GM18505 (cell line): ENCODE results near the gene SETX.

ENCODE experiments used
- ATAC-seq: cut with Tn5 transposase; IDR thresholded peaks from one replicate; pipeline ENCODE4 v1.9.1; 2021; ENCODE audit not compliant: unreplicated experiment
- POLR2A ChIP-seq: IDR thresholded peaks from 4 replicates; pipeline ENCODE4 v1.6.1; 2011; ENCODE audit warnings: borderline replicate concordance; ENCODE audit not compliant: insufficient read depth, insufficient read length; ENCODE audit errors: extremely low read depth

The SETX gene

DNA sequence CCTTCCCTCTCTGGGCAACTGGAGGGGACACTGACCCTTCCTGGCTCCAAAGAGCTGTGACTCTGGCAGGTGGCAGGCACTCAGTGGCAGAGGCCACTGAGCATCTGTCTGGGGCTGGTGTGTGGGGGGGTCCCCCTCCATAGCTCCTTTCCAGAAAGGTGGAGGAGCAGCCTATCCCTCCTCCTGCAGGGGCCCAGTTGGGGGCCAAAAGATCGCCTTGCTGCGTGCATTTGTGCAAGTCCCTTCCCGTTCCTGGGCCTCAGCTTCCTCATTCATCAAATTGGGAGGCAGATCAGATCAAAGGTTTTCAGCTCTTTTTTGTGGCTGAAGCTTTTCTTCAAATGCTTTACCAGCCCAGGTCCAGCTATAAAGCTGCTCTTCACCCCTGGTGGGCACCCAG lies 115.3 kb downstream of the SETX start:
- ATAC-seq, result no peak

DNA sequence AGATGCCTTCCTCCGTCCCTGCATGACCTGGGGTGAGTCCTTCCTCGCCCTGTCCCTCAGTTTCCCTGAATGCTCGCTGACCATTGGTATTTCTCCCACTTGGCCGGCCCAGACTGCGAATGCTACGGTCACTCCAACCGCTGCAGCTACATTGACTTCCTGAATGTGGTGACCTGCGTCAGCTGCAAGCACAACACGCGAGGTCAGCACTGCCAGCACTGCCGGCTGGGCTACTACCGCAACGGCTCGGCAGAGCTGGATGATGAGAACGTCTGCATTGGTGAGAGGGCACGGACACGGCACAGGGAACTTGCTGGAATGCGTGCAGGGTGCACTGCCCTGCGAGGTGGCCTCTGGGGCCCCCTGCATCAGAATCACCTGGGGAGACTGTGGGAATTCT lies 115.8 kb downstream of the SETX start:
- TF ChIP-seq POLR2A, result no peak
- no peak for ATAC-seq

More for the DNA sequence above, 115.3 kb downstream of the SETX start:
- no peak for TF ChIP-seq POLR2A

- ATAC-seq, result no peak
- TF ChIP-seq POLR2A, result no peak
Measured at GRCh38 chr9:132238026-132238972, 116.5 kb downstream of the SETX start.

DNA sequence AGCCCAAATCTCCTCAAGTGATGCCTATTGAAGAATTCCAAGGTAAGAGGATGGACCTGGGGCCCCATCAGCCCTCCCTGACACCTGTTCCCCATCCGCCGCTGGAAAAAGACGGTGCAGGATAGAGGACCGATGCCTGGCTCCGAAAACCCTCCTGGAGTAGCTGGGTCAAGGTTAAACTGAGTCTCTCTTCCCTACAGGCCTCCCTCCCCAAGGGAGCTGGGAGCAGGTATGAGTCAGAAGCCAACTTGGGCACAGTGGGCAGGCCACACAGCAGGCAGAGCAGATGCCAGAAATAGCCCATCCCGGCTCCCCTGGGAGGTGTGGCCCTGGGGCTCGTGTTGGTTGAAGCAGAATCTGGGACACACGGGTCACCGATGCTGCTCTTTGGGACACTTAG lies 117.3 kb downstream of the SETX start:
- no peak for TF ChIP-seq POLR2A
- ATAC-seq, result no peak

DNA sequence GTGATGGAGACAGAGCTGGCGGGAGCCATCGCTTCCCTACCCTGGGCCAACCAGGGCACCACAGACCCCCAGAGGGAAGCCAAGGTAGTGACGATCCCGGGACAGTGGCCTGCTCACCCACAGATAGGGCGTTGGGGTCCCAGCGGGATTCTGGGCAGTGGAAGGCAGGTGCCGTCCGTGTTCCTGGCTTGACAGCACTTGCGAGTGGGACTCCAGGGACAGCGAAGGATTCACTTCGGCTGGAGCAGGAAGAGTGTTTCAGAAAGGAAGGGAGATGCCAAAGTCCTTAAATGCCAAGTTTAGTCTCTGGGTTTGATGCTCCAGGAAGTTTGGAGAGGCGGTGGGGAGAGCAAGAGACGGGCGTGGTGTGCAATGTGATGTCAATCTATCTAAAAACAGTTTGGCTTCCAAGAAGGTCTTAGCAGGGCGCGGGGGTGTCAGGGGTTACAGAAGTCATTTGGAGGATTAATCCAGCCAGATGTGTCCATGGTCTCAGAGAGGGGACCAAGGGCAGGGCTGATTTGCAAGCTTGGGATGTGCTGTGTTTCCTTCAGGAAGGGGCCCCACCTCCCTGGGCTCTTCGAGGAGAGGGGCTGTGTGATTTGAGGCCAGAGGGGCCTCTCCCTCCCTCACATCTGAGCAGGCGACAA lies 118.0 kb downstream of the SETX start:
- no peak for ATAC-seq
- no peak for TF ChIP-seq POLR2A

- no peak for ATAC-seq
- TF ChIP-seq POLR2A, result no peak
Measured at GRCh38 chr9:132235894-132236661, 118.7 kb downstream of the SETX start.

DNA sequence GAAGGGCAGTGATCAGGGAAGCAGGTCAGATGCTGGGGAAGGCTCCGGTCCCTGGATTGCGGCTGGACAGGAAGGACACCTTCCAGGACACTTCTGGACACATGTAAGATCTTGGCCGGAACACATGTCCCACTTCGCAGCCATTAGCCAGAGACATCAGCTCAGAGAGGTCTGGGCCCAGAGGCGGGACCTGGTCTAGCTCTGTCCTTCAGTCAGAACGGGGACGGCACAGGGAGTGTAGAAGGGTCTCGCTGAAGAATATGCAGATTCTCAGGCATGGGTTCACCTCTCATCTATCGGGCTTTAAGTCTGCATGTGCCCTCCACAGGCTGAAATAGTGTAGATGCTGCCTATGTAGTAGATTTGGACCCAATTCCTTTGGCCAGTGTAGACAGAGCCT lies 119.7 kb downstream of the SETX start:
- TF ChIP-seq POLR2A, result no peak

DNA sequence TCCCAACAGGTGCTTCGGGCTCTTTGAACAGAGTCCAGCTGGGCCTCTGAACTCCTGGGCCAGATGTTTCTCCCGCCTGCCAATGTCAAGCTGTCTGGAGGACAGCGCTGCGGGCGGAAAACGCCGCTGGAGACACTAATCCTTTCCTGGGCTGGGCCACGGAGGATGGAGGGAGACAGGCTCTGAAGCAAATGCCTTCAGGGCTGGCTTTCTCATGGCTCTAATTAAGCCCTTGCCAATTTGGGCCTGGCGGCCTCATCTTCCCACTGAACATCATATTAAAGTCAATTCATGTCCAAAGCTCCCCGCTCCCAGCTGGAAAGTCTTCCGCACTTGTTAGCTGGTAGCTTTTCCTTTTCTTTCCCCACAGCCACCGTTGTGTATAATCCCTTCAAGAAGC lies 120.3 kb downstream of the SETX start:
- no peak for TF ChIP-seq POLR2A
- no peak for ATAC-seq

More for the DNA sequence above, 119.7 kb downstream of the SETX start:
- ATAC-seq, result no peak

GRCh38 chr9:132233138-132233537 lies 121.6 kb downstream of the SETX start:
- TF ChIP-seq POLR2A, result no peak
- ATAC-seq, result no peak

GRCh38 chr9:132232522-132232921 lies 122.3 kb downstream of the SETX start:
- no peak for TF ChIP-seq POLR2A
- no peak for ATAC-seq

DNA sequence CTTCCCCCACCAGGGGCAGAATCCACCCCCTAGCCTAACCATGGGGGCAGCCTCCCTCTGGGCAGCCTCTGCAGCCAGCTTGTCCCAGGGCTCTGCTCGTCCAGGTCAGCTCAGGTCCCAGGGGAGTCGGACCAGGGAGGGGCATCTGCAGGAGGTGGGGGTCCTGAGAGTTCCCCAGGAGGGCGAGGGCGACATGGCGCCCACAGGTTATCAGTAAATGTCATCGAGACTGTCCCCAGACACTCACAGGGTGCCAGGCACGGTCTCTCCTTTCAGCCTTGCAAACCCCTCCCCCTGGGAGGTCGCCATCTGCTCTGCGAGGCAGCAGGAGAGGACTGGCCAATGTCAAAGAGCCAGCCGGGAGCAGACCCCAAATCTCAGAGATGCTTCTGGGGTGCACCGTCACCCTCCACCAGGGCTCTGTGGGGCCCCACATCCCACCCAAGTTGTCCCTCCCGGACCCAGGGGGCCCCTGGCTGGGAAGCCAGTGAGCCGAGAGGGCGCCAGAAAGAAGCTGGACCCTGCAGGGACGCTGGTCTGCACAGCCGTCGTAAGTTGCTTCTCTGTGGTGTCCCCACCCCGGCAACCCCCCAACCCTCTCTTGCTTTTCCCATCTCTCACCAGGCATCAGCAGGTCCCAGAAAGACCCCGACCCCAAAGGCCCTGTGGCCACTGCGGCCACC lies 123.6 kb downstream of the SETX start:
- no peak for ATAC-seq
- no peak for TF ChIP-seq POLR2A

DNA sequence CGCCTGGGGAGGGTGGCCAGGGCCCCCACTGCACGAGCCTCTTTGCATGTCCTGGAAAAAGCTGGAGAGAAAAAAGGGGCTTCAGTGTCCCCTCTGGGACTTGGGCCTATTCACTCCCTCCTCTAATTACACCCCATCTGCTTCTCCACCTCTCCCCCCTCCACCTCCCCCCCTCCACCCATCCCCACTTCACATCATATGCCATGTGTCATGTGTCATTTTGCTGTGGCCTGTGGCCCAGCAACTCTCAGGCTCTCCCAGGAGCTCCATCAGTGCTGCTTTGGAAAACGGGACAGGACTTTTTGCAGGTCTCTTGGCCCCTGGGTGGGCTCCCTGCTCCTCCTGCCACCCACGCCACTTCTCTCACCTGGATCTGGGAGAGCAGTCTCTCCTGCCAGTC lies 124.2 kb downstream of the SETX start:
- ATAC-seq, result no peak
- TF ChIP-seq POLR2A, result no peak

- ATAC-seq, result no peak
- no peak for TF ChIP-seq POLR2A
Measured at GRCh38 chr9:132228062-132228461, 126.7 kb downstream of the SETX start.

DNA sequence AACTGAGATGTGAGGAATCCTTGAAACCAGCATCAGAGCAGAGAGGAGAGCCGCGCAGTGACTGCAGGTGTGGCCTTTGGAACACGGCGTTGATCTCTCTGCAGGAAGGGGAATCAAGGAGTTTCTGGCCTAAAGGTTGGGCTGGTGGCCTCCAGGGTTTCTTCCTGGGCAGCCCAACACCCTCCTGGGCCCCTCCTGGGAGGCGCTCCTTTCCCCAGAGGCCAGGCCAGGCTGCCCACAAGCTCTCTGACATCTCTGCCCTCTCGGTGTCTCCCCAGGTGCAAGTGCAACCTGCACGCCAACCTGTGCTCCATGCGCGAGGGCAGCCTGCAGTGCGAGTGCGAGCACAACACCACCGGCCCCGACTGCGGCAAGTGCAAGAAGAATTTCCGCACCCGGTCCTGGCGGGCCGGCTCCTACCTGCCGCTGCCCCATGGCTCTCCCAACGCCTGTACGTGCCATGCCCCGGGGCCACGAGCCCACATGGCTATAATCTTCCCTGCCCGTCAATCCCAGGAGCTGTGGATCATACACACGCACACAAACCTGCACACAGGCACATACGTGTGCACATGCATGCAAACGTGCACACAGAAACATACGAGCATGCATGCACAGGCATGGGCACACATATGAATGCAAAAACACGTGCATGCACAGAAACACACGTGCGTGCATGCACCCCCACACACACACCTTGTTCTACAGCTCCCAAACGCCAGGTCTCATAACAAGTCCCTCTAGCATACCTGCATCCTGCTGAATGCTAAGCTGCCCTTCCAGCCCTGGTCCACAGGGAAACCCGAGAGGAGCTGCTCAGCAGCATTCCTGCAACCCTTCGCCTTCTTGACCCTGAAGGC lies 128.0 kb downstream of the SETX start:
- no peak for ATAC-seq
- no peak for TF ChIP-seq POLR2A
